ENCODE data around the gene OTUD6A.

GRCh38 chrX:70046978-70047377 is 15.3 kb upstream of the OTUD6A start:
- TF ChIP-seq EZH2 (IDR thresholded peaks at IDR 0.05; ENCODE audit: borderline replicate concordance) = no peak
- TF ChIP-seq CTCF (IDR thresholded peaks at IDR 0.05; ENCODE audit: poor library complexity) = no peak
- TF ChIP-seq EZH2phosphoT487 (IDR thresholded peaks at IDR 0.05; ENCODE audit: low read depth, severe bottlenecking, unreplicated experiment) = no peak

All from hepatocyte (in vitro differentiated cells).